ENCODE results near the gene PAPSS1. TPM values are rescaled to one million over a fixed set of nuclear protein-coding genes. Genes with fewer than 3 reads are reported as not detected.

The PAPSS1 gene
- total RNA-seq: 10 to 100 TPM; 31.6 to 33.2 TPM

DNA sequence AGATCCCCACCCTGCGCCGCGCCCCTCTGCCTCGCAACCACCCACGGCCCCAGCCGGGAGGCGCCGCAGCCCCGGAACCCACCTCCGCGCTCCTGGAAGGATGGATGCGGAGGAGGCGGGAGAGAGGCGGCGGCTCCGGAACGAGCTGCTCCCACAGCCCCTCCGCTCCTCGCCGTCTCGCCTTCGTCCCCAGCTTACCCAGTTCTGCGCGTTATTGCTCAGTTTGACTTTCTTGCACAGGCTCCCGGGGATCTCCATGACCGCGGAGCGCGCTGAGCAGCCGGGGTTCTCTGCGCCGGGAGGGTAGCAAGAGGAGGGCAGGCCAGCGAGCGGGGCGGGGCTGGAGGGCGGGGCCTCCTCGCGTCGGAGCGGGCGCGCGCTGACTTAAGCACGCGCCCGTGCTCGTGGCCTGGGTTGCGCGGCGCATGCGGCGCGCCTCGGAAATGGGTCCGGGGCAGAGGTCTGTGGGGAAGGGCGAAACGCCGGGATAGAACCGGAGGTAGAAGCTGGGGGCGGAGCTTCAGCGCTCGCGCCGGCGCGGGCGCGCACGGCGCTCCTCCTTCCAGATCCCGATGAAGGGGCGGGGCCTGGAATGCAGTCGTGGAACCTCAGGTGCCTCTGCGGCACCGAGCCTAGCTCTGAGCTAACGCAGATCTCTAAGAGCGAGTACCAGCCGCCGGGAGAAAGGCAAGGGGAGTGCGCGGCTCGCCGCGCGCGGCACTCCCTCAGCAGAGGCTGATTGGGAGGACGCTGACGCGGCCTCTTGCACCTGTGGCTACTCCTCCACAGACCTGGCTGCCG, at the start of gene PAPSS1:
Gene PAPSS1 (minus strand): TSS at position 313 of the 801 bp plus-strand sequence. CDS start 55 bp downstream, at position 258.
- H3K4me3 Mint-ChIP-seq: peak within 1 kb of the TSS; percentile 96 to 98
- peaks cover 0 to 5% of the 10 kb centered on the region in 2 donors for H3K36me3 Mint-ChIP-seq (ENCODE audit: insufficient read depth in 2 of 2)

DNA sequence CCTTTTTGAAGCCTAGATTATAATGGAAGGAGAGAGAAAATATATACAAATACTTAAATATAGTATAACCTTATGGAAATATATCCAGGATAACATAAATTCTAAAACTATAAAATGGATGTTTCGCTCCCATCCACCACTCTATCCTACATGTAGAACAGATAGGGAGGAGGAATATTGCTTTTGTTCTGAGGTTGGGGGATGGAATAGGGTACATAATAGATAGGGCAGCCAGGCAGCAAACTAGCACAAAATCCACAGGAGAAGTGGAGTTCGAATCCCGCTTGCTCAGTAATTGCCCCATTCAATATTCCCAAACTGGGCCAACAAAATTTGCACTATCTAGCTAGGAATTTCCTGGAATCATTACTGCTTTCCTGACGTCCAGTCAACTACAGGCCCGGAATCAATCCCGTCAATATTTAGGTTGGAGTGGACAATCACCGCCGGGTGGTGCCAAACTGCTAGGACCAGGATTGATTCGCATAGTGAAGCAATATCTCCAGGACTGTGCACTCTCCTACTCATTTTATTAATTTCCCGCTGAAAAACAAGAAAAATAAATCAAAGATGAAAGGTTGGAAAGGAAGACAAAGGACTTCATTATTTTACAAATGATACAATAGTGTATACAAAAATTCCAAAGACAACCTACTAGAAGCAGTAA, 40.4 kb upstream of the PAPSS1 start:
- Mint-ChIP-seq H3K9me3 (no peaks in the 10 kb centered on the region), H3K27me3 (ENCODE audit: low read depth) (peaks cover 5% of the 10 kb centered on the region), H3K4me3 (no peak overlapping the region), H3K4me1 (ENCODE audit: low read depth) (no peaks in the 10 kb centered on the region), H3K27ac (no peak overlapping the region), H3K36me3 (ENCODE audit: insufficient read depth in 2 of 2) (no peaks in the 10 kb centered on the region)
- DNase-seq: no peak
- no peak for ATAC-seq (replicated peaks in 1 of 2)

More for the DNA sequence above, at the start of gene PAPSS1:
- peak; percentile 95 to 97 for DNase-seq
- peaks cover 32% of the 10 kb centered on the region for H3K4me1 Mint-ChIP-seq (ENCODE audit: low read depth)
- peaks cover 0 to 3% of the 10 kb centered on the region in 2 donors for H3K9me3 Mint-ChIP-seq
- peak; percentile 89 to 90 for ATAC-seq (replicated peaks in 1 of 2)
- peak within 1 kb of the TSS; percentile 92 for H3K27ac Mint-ChIP-seq
- no peaks in the 10 kb centered on the region for H3K27me3 Mint-ChIP-seq (ENCODE audit: low read depth)

DNA sequence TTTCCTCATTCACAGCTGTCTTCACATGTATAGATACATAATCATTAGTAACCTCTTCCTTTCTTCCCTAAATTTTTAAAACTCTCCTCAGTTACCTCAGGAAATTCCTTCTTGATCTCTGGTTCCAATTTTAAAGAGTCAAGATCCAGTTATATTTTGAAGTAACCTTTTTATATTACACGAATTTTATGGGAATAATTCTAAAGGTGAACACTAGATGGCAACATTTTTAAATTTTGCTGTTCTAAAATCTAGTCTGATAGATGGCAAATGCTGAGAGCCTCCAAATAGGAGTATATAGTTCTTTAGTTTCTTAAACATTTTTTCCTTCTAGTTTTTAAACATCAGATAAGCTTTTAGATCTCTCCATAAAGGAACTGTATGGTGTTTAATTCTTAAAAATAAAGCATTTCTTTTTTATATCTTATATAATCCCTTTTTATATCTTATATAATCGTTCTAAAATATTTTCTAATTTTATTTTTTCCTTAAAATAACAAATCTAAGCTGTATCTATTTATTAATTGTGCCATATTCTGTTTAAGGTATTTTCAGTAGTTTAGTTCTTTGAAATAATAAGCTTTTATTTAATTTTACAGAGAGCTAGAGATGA, 37.9 kb upstream of the PAPSS1 start:
- no peak for DNase-seq
- H3K27me3 Mint-ChIP-seq (ENCODE audit: low read depth): no peaks in the 10 kb centered on the region
- no peak for ATAC-seq (replicated peaks in 1 of 2)
- no peaks in the 10 kb centered on the region for H3K36me3 Mint-ChIP-seq (ENCODE audit: insufficient read depth in 2 of 2)
- peak overlapping the region; percentile 58 for H3K27ac Mint-ChIP-seq
- no peaks in the 10 kb centered on the region for H3K4me1 Mint-ChIP-seq (ENCODE audit: low read depth)
- H3K9me3 Mint-ChIP-seq: no peaks in the 10 kb centered on the region
- no peak overlapping the region for H3K4me3 Mint-ChIP-seq

DNA sequence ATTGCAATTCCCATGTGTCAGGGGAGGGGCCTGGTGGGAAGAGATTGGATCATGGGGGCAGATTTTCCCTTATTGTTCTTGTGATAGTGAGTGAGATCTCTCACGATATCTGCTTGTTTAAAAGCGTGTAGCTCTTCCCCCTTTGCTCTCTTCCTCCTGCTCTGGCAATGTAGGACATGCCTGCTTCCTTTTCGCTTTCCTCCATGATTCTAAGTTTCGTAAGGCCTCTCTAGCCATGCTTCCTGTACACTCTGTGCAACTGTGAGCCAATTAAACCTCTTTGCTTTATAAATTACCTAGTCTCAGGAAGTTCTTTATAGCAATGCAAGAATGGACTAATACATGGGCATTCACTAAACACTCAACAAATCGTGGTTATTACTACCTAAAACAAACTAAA, 37.2 kb upstream of the PAPSS1 start:
- DNase-seq: no peak
- Mint-ChIP-seq H3K4me1 (ENCODE audit: low read depth) (no peaks in the 10 kb centered on the region), H3K27me3 (ENCODE audit: low read depth) (peaks cover 2% of the 10 kb centered on the region), H3K36me3 (ENCODE audit: insufficient read depth in 2 of 2) (no peaks in the 10 kb centered on the region), H3K4me3 (no peak overlapping the region), H3K27ac (no peak overlapping the region), H3K9me3 (no peaks in the 10 kb centered on the region)
- ATAC-seq (replicated peaks in 1 of 2): no peak

DNA sequence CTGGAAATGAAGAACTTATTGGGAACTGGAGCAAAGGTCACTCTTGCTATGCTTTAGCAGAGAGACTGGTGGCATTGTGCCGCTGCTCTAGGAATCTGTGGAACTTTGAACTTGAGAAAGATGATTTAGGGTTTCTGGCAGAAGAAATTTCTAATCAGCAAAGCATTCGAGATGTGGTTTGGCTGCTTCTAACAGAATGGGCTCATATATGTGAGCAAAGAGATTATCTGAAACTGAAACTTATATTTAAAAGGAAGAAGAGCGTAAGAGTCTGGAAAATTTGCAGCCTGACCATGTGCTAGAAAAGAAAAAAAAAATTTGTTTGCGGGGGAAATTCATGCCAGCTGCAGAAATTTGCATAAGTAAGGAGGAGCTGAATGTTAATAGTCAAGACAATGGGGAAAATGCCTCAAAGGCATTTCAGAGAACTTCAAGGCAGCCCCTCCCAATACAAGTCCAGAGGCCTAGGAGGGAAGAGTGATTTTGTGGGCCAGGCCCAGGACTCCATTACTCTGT, 35.9 kb upstream of the PAPSS1 start:
- DNase-seq (no peak), ATAC-seq (replicated peaks in 1 of 2) (no peak)
- Mint-ChIP-seq H3K9me3 (no peaks in the 10 kb centered on the region), H3K4me1 (ENCODE audit: low read depth) (no peaks in the 10 kb centered on the region), H3K27ac (no peak overlapping the region), H3K4me3 (no peak overlapping the region), H3K27me3 (ENCODE audit: low read depth) (peaks cover 8% of the 10 kb centered on the region), H3K36me3 (ENCODE audit: insufficient read depth in 2 of 2) (no peaks in the 10 kb centered on the region)

- Mint-ChIP-seq H3K36me3 (ENCODE audit: insufficient read depth in 2 of 2) (no peaks in the 10 kb centered on the region), H3K4me3 (no peak overlapping the region), H3K27me3 (ENCODE audit: low read depth) (peaks cover 14% of the 10 kb centered on the region), H3K4me1 (ENCODE audit: low read depth) (no peaks in the 10 kb centered on the region), H3K9me3 (no peaks in the 10 kb centered on the region), H3K27ac (no peak overlapping the region)
- ATAC-seq (replicated peaks in 1 of 2) (no peak), DNase-seq (no peak)
Measured at GRCh38 chr4:107751670-107752069, 31.6 kb upstream of the PAPSS1 start.

GRCh38 chr4:107747748-107748486, 27.9 kb upstream of the PAPSS1 start:
- peaks cover 0 to 4% of the 10 kb centered on the region in 2 donors for H3K9me3 Mint-ChIP-seq
- H3K4me3 Mint-ChIP-seq: no peak overlapping the region
- H3K4me1 Mint-ChIP-seq (ENCODE audit: low read depth): no peaks in the 10 kb centered on the region
- ATAC-seq (replicated peaks in 1 of 2): no peak
- DNase-seq: no peak
- no peak overlapping the region for H3K27ac Mint-ChIP-seq
- H3K36me3 Mint-ChIP-seq (ENCODE audit: insufficient read depth in 2 of 2): peaks cover 0 to 1% of the 10 kb centered on the region in 2 donors
- peaks cover 14% of the 10 kb centered on the region for H3K27me3 Mint-ChIP-seq (ENCODE audit: low read depth)

DNA sequence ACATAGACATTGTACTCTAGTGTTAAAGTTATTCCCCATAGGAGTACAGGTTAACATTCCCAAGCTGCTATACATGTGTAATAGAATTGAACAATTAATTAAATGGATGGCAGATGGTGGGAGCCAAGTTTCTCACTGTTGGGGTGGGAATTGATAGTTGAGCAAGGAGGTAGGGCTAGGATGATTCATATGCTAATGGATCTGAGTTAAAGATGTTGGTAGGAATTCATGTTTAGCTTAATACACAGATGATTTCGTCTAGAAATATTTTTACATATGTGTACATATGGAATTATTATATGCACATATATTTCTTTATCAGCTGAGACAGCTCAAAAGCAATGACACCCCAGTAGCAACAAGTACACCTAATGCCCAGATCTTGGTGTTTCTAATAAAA, 26.1 kb upstream of the PAPSS1 start:
- Mint-ChIP-seq H3K4me3 (no peak overlapping the region), H3K27me3 (ENCODE audit: low read depth) (peaks cover 6% of the 10 kb centered on the region), H3K9me3 (peaks cover 0 to 4% of the 10 kb centered on the region in 2 donors), H3K27ac (no peak overlapping the region), H3K36me3 (ENCODE audit: insufficient read depth in 2 of 2) (peaks cover 0 to 1% of the 10 kb centered on the region in 2 donors), H3K4me1 (ENCODE audit: low read depth) (no peaks in the 10 kb centered on the region)
- DNase-seq (no peak), ATAC-seq (replicated peaks in 1 of 2) (no peak)

DNA sequence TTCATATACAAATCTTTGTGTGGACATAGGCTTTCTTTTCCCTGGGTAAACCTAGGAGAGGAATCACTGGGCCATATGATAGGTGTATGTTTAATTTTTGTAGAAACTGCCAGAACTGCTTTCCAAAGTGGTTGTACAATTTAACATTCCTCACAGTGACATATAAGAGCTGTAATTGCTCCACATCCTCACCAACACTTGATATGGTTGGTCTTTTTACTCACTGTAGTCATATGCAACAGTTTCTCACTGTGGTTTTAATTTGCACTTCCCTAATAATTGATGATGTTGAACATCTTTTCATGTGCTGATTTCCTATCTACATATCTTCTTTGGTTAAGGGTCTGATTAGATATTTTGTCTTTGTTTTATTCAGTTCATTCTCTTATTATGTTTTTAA, 24.5 kb upstream of the PAPSS1 start:
- Mint-ChIP-seq H3K9me3 (peaks cover 0 to 4% of the 10 kb centered on the region in 2 donors), H3K27me3 (ENCODE audit: low read depth) (no peaks in the 10 kb centered on the region), H3K4me1 (ENCODE audit: low read depth) (no peaks in the 10 kb centered on the region), H3K27ac (no peak overlapping the region), H3K4me3 (no peak overlapping the region), H3K36me3 (ENCODE audit: insufficient read depth in 2 of 2) (peaks cover 0 to 1% of the 10 kb centered on the region in 2 donors)
- DNase-seq (no peak), ATAC-seq (replicated peaks in 1 of 2) (no peak)

GRCh38 chr4:107743532-107743931, 23.5 kb upstream of the PAPSS1 start:
- H3K4me1 Mint-ChIP-seq (ENCODE audit: low read depth): no peaks in the 10 kb centered on the region
- H3K27me3 Mint-ChIP-seq (ENCODE audit: low read depth): no peaks in the 10 kb centered on the region
- no peak overlapping the region for H3K4me3 Mint-ChIP-seq
- DNase-seq (no peak), ATAC-seq (replicated peaks in 1 of 2) (no peak)
- peaks cover 0 to 1% of the 10 kb centered on the region in 2 donors for H3K36me3 Mint-ChIP-seq (ENCODE audit: insufficient read depth in 2 of 2)
- H3K9me3 Mint-ChIP-seq: peaks cover 0 to 4% of the 10 kb centered on the region in 2 donors
- H3K27ac Mint-ChIP-seq: no peak overlapping the region

DNA sequence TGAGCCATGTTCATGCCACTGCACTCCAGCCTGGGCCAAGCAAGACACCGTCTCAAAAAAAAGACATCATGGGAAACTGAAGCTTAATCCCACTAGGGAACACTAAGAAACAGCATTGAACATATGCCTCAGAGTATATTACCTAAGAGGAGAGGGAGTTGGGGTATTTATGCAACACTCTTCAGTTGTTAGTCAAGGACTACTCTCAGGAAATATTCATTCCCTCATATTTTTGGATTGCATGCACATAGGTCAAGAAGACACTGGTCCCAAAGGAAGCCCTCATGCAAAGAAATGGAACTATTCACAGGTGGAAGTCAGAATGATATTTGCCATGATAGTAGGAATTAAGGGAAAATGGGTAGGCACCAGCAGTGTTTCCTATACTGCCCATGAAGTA, 22.8 kb upstream of the PAPSS1 start:
- DNase-seq (no peak), ATAC-seq (replicated peaks in 1 of 2) (no peak)
- H3K4me1 Mint-ChIP-seq (ENCODE audit: low read depth): no peaks in the 10 kb centered on the region
- H3K36me3 Mint-ChIP-seq (ENCODE audit: insufficient read depth in 2 of 2): peaks cover 0 to 1% of the 10 kb centered on the region in 2 donors
- H3K9me3 Mint-ChIP-seq: peaks cover 0 to 4% of the 10 kb centered on the region in 2 donors
- no peak overlapping the region for H3K27ac Mint-ChIP-seq
- no peaks in the 10 kb centered on the region for H3K27me3 Mint-ChIP-seq (ENCODE audit: low read depth)
- no peak overlapping the region for H3K4me3 Mint-ChIP-seq

GRCh38 chr4:107742196-107742595, 22.2 kb upstream of the PAPSS1 start:
- H3K9me3 Mint-ChIP-seq: peaks cover 0 to 4% of the 10 kb centered on the region in 2 donors
- no peaks in the 10 kb centered on the region for H3K4me1 Mint-ChIP-seq (ENCODE audit: low read depth)
- H3K27me3 Mint-ChIP-seq (ENCODE audit: low read depth): no peaks in the 10 kb centered on the region
- no peak overlapping the region for H3K4me3 Mint-ChIP-seq
- H3K27ac Mint-ChIP-seq: no peak overlapping the region
- no peak for ATAC-seq (replicated peaks in 1 of 2)
- peaks cover 0 to 1% of the 10 kb centered on the region in 2 donors for H3K36me3 Mint-ChIP-seq (ENCODE audit: insufficient read depth in 2 of 2)
- no peak for DNase-seq
